ENCODE measurements around the gene GALNT7.

Gene GALNT7

DNA sequence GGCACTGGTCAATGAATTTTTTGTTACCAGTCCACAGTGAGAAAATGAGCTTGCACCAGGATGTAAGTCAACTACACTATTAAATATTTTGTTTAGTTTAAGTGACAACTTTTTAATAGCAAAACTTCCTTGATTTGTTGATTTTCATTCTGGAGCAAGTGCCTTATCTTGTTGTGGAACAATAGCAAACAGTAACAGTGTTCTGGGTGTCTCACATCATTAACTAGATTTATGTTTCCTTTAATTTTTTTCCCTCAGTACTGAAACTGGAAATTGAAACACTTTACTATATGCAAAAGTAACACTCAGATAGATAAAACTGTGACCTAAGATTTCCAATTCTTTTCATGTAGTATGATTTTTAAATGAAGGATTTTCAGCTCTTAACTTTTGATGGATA is 80.1 kb downstream of the GALNT7 start:
- in situ Hi-C loops (cut with HindIII; ENCODE audit: low sequenced_read_pairs), result no loop called here

DNA sequence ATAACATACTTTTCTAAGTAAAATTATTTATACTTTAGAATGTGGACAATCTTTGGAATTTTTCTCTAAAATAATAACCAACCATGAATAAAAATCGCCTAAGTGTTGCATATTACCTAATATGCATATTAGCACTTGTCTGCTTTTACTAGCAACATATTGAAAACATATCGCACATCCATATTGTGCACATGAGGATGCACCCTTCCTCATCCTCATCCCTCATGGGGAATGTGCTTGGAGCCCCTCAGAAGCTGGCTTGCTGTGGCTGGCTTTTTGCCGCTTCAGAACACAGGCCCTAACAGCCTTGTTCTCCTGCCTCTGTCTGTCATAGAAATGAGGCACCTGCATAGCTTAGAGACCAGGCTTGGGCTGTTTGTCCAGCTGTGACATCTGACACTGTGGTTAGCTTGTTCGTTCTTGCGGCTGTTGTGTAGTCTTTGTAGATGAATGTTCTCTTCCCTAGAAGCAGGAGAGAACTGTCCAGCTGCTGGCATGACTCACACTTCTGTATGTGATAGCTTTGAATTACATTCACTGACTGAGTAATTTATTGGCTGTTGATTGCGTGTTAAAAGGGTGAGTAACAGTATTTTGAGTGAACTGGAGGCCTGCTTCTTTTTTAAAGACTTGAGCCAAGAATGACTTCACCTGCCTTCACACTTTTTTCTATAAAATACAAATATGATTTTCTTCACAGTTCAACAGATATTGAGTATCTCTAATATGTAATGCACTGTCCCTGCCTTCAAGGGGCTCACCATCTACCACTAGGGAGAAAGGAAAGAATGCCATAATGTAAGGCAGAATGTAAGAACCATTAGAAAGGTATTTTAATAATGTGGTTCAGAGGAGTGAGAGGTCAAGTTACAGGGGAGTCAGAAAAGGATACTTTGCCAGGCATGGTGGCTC is 83.7 kb downstream of the GALNT7 start:
- in situ Hi-C loops (cut with HindIII; ENCODE audit: low sequenced_read_pairs), result loop anchor here (25.0 kb wide), 1 partner anchor 240 kb away; no protein-coding TSS in a partner anchor
- peak; percentile 100 for DNase-seq (ENCODE audit: low read depth)
- no peak overlapping the region for H3K4me3 ChIP-seq (ENCODE audit: low read depth, low read length)
- TF ChIP-seq, protein P1, sequence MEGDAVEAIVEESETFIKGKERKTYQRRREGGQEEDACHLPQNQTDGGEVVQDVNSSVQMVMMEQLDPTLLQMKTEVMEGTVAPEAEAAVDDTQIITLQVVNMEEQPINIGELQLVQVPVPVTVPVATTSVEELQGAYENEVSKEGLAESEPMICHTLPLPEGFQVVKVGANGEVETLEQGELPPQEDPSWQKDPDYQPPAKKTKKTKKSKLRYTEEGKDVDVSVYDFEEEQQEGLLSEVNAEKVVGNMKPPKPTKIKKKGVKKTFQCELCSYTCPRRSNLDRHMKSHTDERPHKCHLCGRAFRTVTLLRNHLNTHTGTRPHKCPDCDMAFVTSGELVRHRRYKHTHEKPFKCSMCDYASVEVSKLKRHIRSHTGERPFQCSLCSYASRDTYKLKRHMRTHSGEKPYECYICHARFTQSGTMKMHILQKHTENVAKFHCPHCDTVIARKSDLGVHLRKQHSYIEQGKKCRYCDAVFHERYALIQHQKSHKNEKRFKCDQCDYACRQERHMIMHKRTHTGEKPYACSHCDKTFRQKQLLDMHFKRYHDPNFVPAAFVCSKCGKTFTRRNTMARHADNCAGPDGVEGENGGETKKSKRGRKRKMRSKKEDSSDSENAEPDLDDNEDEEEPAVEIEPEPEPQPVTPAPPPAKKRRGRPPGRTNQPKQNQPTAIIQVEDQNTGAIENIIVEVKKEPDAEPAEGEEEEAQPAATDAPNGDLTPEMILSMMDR (IDR thresholded peaks at IDR 0.05; ENCODE audit: low read depth, low read length, missing control alignments), result no peak

More for the DNA sequence above, 80.1 kb downstream of the GALNT7 start:
- H3K4me3 ChIP-seq (ENCODE audit: low read depth, low read length), result no peak overlapping the region
- TF ChIP-seq, protein P1 (IDR thresholded peaks at IDR 0.05; ENCODE audit: low read depth, low read length, missing control alignments), result no peak
- no peak for DNase-seq (ENCODE audit: low read depth)

DNA sequence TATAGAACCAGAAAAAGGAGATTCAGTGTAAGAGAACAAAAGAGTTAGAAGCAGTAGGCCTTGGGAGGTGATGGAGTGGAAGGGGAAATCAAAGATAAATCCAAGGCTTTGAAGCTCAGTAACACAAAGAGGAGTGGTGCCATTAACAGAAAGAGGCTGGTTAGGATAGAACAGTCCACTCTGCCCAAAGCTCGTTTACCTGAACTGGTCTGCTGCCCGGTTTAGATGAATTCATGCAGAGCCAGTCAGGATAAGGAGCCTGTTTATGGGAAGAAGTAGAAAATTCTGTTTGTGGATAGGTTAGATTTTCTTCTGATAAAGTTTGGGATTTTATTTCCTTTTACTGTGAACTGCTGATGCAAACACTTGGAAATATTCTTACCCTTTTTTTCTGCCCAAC is 85.0 kb downstream of the GALNT7 start:
- no peak for DNase-seq (ENCODE audit: low read depth)
- H3K4me3 ChIP-seq (ENCODE audit: low read depth, low read length), result no peak overlapping the region
- in situ Hi-C loops (cut with HindIII; ENCODE audit: low sequenced_read_pairs), result loop anchor here (25.0 kb wide), 1 partner anchor 241 kb away; no protein-coding TSS in a partner anchor
- TF ChIP-seq, protein P1 (IDR thresholded peaks at IDR 0.05; ENCODE audit: low read depth, low read length, missing control alignments), result no peak

DNA sequence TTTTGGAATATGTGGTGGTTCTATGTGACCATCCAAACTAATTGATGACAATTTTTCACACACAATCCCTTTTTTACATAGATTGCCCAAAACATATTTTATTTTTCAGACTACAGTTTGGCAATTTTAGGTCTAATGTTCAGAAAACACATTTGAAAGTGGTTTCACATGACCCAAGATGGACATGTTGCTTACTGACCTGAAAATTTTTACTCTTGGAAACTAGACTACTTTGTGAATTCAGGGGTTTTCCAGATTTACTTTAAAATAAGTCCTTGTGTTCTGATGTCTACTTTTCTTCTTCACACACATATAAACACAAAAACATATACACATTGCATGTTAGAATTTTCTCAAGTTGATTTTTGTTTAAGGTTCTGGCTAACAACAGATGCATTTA is 86.0 kb downstream of the GALNT7 start:
- H3K4me3 ChIP-seq (ENCODE audit: low read depth, low read length), result no peak overlapping the region
- in situ Hi-C loops (cut with HindIII; ENCODE audit: low sequenced_read_pairs), result loop anchor here (25.0 kb wide), 1 partner anchor 242 kb away; no protein-coding TSS in a partner anchor
- TF ChIP-seq, protein P1 (IDR thresholded peaks at IDR 0.05; ENCODE audit: low read depth, low read length, missing control alignments), result no peak
- DNase-seq (ENCODE audit: low read depth), result no peak

DNA sequence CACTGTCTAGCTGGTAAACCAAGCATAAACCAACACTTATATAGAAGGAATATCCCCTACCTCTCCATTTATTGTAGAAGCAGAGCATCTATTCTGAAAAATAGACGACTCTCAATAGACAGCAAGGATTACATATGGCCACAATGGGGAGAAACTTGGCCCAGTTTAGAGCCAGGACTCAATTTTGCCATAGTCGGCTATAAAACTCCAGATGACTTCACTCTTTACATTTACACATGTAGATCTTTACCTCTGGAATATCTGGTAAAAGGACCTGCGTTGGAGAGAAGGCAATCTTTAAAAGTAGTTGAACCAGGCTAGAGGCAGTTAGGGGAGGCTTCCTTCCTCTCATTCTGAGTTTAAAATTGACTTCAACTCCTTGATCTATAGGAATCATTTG is 88.2 kb downstream of the GALNT7 start:
- TF ChIP-seq, protein P1 (IDR thresholded peaks at IDR 0.05; ENCODE audit: low read depth, low read length, missing control alignments), result no peak
- no peak overlapping the region for H3K4me3 ChIP-seq (ENCODE audit: low read depth, low read length)
- no peak for DNase-seq (ENCODE audit: low read depth)
- in situ Hi-C loops (cut with HindIII; ENCODE audit: low sequenced_read_pairs), result loop anchor here (25.0 kb wide), 1 partner anchor 245 kb away; no protein-coding TSS in a partner anchor

DNA sequence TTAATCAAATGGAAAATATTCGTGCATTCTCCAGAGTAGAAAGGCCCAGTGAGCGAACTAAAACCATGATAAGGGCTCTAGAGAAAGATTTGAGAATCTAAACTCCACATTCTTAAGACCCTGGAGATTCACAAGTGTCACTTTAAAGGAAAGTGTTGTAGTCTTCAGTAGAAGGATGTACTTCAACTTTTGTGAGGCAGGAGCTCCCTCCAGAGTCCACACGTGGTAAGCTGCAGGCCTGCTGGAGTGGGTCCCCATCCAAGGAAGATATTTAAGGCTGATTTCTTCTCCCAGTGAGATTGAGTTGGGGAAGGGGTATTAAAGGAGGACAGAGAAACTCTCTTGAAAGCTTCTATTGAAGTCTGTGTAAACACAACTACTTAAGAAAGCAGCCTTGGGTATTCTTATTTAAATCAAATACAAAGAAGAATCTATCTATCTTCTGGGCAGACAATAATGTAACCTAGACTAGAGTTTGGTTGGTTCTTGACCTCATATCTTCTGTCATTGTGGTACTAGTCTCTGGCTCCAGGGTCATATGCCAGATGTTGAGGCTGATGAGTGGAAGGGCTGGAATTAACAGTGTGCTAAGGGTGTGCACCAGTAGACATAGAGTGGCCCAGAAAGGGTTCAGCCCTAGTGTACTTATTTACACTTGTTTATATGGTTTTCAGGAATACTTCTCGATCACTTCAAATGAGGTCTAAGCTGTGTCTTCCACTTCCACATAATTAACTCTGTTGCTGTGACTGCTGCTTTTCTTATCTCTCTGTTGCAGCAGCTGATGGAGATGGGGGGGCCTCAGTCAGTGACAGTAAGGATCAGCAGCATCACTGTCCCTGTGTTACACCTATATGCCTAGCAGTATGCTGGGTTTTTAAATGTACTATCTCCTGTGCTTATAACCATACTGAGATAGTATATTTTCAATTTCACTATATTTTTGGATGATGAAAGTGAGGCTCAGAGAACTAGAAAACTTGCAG is 89.4 kb downstream of the GALNT7 start:
- in situ Hi-C loops (cut with HindIII; ENCODE audit: low sequenced_read_pairs), result loop anchor here (25.0 kb wide), 1 partner anchor 246 kb away; no protein-coding TSS in a partner anchor
- peak; percentile 63 for DNase-seq (ENCODE audit: low read depth)
- TF ChIP-seq, protein P1 (IDR thresholded peaks at IDR 0.05; ENCODE audit: low read depth, low read length, missing control alignments), result peak; percentile 90
- H3K4me3 ChIP-seq (ENCODE audit: low read depth, low read length), result no peak overlapping the region

Measured in astrocyte of the cerebellum (primary cell).